ENCODE data around the gene PIK3R1. TPM values are rescaled to one million over a fixed set of nuclear protein-coding genes. Genes with fewer than 3 reads are reported as not detected.

The PIK3R1 gene
- total RNA-seq, 1 donor: 73.8 TPM

DNA sequence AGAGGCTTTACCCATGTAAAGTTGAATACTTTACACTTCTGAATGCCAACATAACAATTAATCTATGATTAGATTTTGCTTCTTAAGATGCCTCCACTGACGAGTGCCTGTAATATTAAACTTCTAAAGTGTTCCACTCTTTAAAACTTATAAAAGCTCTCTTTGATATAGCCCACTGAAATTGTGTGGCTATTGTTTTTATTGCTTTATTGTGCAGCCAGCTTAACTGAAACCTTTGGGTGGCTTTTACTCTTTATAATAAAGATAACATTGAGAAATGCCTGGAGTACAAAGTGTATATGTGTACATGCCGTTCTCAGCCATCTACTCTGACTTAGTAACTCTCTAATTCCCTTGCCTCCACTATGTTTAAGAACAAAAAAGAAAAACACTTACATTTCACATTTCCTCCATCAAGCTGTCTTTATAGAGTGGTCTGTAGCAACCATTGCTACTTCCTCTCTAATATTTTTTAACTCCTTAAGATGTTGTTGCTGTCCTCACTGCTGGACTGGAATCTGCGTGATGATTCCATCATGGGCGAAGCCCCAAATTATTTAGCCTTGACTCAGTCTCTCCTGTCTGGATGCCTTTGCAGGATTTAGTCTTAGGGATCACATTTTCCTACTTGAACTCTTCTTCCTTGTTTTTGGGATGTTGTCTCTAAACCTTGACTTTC lies 9.1 kb downstream of the PIK3R1 start:
- no peak overlapping the region for H3K4me3 ChIP-seq (ENCODE audit: low read depth, low read length)
- TF ChIP-seq, protein P1, sequence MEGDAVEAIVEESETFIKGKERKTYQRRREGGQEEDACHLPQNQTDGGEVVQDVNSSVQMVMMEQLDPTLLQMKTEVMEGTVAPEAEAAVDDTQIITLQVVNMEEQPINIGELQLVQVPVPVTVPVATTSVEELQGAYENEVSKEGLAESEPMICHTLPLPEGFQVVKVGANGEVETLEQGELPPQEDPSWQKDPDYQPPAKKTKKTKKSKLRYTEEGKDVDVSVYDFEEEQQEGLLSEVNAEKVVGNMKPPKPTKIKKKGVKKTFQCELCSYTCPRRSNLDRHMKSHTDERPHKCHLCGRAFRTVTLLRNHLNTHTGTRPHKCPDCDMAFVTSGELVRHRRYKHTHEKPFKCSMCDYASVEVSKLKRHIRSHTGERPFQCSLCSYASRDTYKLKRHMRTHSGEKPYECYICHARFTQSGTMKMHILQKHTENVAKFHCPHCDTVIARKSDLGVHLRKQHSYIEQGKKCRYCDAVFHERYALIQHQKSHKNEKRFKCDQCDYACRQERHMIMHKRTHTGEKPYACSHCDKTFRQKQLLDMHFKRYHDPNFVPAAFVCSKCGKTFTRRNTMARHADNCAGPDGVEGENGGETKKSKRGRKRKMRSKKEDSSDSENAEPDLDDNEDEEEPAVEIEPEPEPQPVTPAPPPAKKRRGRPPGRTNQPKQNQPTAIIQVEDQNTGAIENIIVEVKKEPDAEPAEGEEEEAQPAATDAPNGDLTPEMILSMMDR (IDR thresholded peaks at IDR 0.05; ENCODE audit: insufficient read depth, low read depth, low read length): no peak
- DNase-seq (ENCODE audit: low read depth): peak; percentile 49

DNA sequence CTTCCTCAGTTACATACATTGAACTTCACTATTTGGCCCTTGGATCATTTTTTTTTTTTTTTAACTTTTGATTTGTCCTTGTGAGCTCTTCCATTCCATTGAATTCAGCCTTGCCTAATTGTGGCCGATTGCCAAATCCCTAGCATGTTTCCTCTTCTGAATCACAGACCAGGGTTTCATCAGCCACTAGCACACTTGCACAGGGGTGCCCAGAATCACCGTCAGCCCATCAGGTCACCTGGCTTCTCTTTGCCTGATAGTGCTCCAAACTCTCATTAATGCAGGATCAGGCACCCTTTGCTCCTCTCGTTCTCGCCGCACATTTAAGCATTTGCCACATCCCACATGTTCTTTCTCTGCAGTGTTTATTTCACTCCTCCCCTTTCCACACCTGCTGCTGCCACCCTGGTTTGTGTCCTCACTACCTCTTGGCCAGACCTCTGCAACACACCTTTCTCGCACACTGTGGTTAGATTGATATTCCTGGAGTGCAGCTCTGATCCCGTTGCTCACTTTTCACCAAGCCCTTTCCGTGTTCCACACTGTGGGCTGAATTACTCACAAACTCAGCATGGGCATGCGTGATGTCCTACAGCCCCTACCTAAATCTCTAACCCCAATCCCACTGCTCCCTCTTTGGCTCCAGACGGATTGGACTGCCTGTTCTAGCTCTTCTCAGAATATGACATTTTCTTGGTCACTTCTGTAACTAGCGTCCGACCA lies 9.8 kb downstream of the PIK3R1 start:
- H3K4me3 ChIP-seq (ENCODE audit: low read depth, low read length): no peak overlapping the region
- peak; percentile 85 for DNase-seq (ENCODE audit: low read depth)

DNA sequence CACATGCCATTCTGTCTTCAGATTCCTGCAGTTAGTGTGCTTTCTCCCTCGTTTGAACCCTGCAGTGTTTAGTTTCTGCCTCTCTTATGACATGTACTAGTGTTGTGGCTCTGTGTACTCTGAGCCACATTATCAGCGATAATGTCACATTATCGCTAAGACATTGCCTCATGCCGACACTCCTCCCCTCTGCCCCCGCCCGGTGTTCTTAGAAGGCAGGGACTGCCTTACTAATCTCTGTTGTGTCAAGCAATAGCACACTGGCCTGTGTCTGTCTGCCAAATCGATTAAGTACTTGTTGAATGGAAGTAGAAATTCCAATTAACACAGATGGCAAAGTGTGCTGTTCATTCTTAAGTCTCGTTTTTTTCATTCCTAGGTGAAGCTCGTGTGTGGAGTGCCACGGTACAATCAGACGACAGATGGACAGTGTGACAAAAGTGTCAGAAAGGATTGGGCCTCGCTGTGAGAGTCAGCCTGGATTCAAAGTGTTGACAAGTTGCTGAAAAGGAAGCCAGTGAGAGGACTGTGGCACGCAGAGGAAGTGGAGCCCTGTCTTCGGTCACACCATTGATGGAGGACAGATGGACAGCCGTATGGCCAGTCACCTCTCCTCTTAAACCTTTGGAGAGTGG lies 10.5 kb downstream of the PIK3R1 start:
- DNase-seq (ENCODE audit: low read depth): no peak
- TF ChIP-seq, protein P1 (IDR thresholded peaks at IDR 0.05; ENCODE audit: insufficient read depth, low read depth, low read length): no peak
- no peak overlapping the region for H3K4me3 ChIP-seq (ENCODE audit: low read depth, low read length)

More for the DNA sequence above, 9.8 kb downstream of the PIK3R1 start:
- TF ChIP-seq, protein P1 (IDR thresholded peaks at IDR 0.05; ENCODE audit: insufficient read depth, low read depth, low read length): no peak

DNA sequence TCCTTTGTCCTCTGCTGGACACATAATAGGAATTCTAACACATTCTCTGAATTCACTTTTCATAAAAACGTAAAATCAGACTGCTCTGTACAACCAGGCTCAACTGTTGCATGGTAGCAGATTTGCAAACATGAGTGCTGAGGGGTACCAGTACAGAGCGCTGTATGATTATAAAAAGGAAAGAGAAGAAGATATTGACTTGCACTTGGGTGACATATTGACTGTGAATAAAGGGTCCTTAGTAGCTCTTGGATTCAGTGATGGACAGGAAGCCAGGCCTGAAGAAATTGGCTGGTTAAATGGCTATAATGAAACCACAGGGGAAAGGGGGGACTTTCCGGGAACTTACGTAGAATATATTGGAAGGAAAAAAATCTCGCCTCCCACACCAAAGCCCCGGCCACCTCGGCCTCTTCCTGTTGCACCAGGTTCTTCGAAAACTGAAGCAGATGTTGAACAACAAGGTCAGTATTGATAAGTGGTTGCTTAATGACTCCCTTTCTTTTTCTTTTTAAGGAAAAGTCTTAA lies 11.1 kb downstream of the PIK3R1 start:
- TF ChIP-seq, protein P1 (IDR thresholded peaks at IDR 0.05; ENCODE audit: insufficient read depth, low read depth, low read length): no peak
- no peak overlapping the region for H3K4me3 ChIP-seq (ENCODE audit: low read depth, low read length)
- DNase-seq (ENCODE audit: low read depth): no peak

DNA sequence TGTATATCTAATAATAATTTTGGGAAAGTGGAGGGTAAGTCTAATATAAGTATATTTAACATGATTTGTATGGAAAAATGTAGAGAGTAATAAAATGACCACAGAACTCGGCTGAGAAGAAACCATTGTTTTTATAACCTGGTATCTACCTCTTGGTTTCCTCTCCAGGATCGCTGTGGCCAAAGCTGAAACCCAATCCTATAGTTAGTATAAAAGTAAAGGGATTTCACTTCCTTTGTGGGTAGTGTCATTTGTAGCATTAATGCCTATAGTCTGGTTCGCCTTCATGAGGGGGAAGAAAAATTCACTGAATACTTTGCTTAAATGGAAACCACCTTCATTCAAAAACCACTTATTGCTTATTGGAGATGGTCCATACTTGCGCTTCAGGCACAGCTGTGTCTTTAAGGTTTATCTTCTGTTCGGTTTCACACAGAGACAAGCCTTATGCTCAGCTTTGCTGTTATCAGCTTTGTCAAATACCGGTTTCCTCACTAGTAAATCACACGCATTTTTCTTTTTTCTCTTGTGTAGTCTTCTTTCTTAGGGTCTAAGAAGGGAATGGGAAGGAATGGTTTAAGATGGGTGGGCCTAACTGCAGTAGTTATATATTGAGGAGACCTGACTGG lies 12.1 kb downstream of the PIK3R1 start:
- no peak for DNase-seq (ENCODE audit: low read depth)
- no peak overlapping the region for H3K4me3 ChIP-seq (ENCODE audit: low read depth, low read length)
- TF ChIP-seq, protein P1 (IDR thresholded peaks at IDR 0.05; ENCODE audit: insufficient read depth, low read depth, low read length): no peak

DNA sequence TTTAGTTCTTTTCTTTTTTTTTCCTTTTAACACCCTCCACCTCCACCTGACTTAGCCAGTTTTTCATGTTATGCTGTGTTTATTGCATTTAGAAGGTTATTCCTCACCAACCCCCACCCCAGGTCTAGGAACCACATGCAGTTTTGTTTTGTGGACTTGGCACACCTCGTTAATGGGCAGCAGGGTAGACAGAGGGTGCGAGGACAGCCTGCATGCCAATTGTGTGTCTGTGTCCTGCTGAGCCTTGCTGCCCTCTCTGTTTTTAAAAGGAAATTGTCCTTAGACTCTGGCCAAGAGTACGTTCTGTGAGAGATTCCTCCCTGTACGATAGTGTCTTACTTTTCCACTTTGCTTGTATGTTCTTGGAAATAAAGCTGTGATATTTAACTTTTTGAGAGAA lies 13.9 kb downstream of the PIK3R1 start:
- no peak overlapping the region for H3K4me3 ChIP-seq (ENCODE audit: low read depth, low read length)
- TF ChIP-seq, protein P1 (IDR thresholded peaks at IDR 0.05; ENCODE audit: insufficient read depth, low read depth, low read length): no peak
- DNase-seq (ENCODE audit: low read depth): no peak
